OCI-LY7 (cell line): Measurements from ENCODE around the gene GRK6. TPM values are rescaled to one million over a fixed set of nuclear protein-coding genes. Genes with fewer than 3 reads are reported as not detected.

Source experiments
- BruUV-seq: library from RNA; stranded (reverse); fragments of 400-500 nt; replicated peaks from 2 replicates; lab custom pipeline; 2021; lab: Mats Ljungman, UMichigan
- CTCF ChIA-PET: fragments of 300-600 bp; sonication (Branson Sonifier 250); formaldehyde crosslinking; loops from one replicate; lab custom pipeline; 2022; ENCODE audit warnings: antibody characterized with exemption; ENCODE audit not compliant: unreplicated experiment; lab: Charles Lee
- POLR2A ChIA-PET: fragments of 300-600 bp; sonication (Branson Sonifier 250); formaldehyde crosslinking; loops from one replicate; lab custom pipeline; 2022; ENCODE audit warnings: antibody characterized with exemption; lab: Charles Lee
- DNase-seq: peaks from one replicate; pipeline ENCODE4 v3.0.0-alpha.2; 2015; ENCODE audit warnings: low spot score
- H2AFZ ChIP-seq: fragments of 200-600 bp; sonication (generic), shearing (Covaris generic); 2 replicates; pipeline ENCODE4 v1.6.1; 2014; ENCODE audit warnings: mild to moderate bottlenecking, antibody characterized with exemption, low read length, moderate library complexity
- H3K27ac ChIP-seq: fragments of 200-600 bp; sonication (generic); 2 replicates; pipeline ENCODE4 v1.5.1; 2014; ENCODE audit warnings: mixed run types, low read depth, mild to moderate bottlenecking, moderate library complexity, low read length, inconsistent platforms; ENCODE audit not compliant: poor library complexity, severe bottlenecking
- H3K36me3 ChIP-seq: fragments of 200-600 bp; sonication (generic); 2 replicates; pipeline ENCODE4 v1.6.1; 2014; ENCODE audit warnings: mild to moderate bottlenecking, antibody characterized with exemption, low read length, moderate library complexity, mixed read lengths; ENCODE audit not compliant: insufficient read depth
- H3K4me1 ChIP-seq: fragments of 200-600 bp; sonication (generic); 2 replicates; pipeline ENCODE4 v1.5.1; 2014; ENCODE audit warnings: mild to moderate bottlenecking, low read length; ENCODE audit not compliant: insufficient read depth, poor library complexity, severe bottlenecking
- H3K4me2 ChIP-seq: fragments of 200-600 bp; sonication (generic); 2 replicates; pipeline ENCODE4 v1.6.1; 2014; ENCODE audit warnings: mild to moderate bottlenecking, low read length
- H3K4me3 ChIP-seq: fragments of 200-600 bp; sonication (generic); 2 replicates; pipeline ENCODE4 v1.5.1; 2014; ENCODE audit warnings: mild to moderate bottlenecking, low read depth, low read length; ENCODE audit not compliant: poor library complexity, severe bottlenecking
- H3K79me2 ChIP-seq: fragments of 200-600 bp; sonication (generic); 2 replicates; pipeline ENCODE4 v1.6.1; 2016; ENCODE audit warnings: low read depth, mild to moderate bottlenecking, low read length, moderate library complexity, mixed read lengths; ENCODE audit not compliant: insufficient read depth
- H3K9me2 ChIP-seq: fragments of 200-600 bp; sonication (generic); 2 replicates; pipeline ENCODE4 v1.6.1; 2016; ENCODE audit warnings: mild to moderate bottlenecking, low read length, mixed read lengths; ENCODE audit not compliant: insufficient read depth
- H3K9me3 ChIP-seq: fragments of 200-600 bp; sonication (generic); 2 replicates; pipeline ENCODE4 v1.6.1; 2014; ENCODE audit warnings: mild to moderate bottlenecking, mixed run types, low read length, mixed read lengths
- H4K20me1 ChIP-seq: fragments of 200-600 bp; sonication (generic); 2 replicates; pipeline ENCODE4 v1.6.1; 2014; ENCODE audit warnings: mild to moderate bottlenecking, antibody characterized with exemption, low read length, moderate library complexity, mixed read lengths; ENCODE audit not compliant: insufficient read depth
- EZH2phosphoT487 ChIP-seq: fragments of 200-600 bp; sonication (generic); IDR thresholded peaks from 2 replicates; pipeline ENCODE4 v1.6.1; 2018; ENCODE audit warnings: low read depth, borderline replicate concordance, mild to moderate bottlenecking, mixed run types, antibody characterized with exemption, low read length, moderate library complexity, mixed read lengths
- intact Hi-C: fragments of 100-400 bp; cut with micrococcal nuclease; formaldehyde crosslinking; loops from one replicate; pipeline ENCODE4 v1.10.0; 2022; ENCODE audit not compliant: unreplicated experiment
- total RNA-seq, 2 experiments: library from RNA; depleted of rRNA in 1 of 2; stranded (reverse); fragments of >200 nt in 1 of 2; shearing (Covaris generic) in 1 of 2; gene quantifications; 2 replicates each; pipeline ENCODE4 v1.2.3, GENCODE V29; 2014 to 2022
- TF ChIP-seq, protein P1 (sequence below): fragments of 200-600 bp; sonication (generic); conservative IDR thresholded peaks from 2 replicates; pipeline ENCODE4 v1.5.1; 2014; ENCODE audit warnings: mild to moderate bottlenecking, antibody characterized with exemption, low read length, moderate library complexity, mixed read lengths

The GRK6 gene
- total RNA-seq, 2 experiments from 2014 or later: 46.2 to 99.4 TPM

GRCh38 chr5:177425801-177426565 is 493 bp upstream of the GRK6 start:
- Histone ChIP-seq H3K4me3 (peak overlapping the region; percentile 68), H3K36me3 (0 out of 2 replicates have a peak, but pooled peaks cover 7% of the 10 kb centered on the region), H3K9me3 (no peaks in the 10 kb centered on the region), H2AFZ (peak overlapping the region; percentile 64), H3K79me2 (peaks cover 31% of the 10 kb centered on the region), H3K9me2 (no peaks in the 10 kb centered on the region), H3K4me1 (peaks cover 49% of the 10 kb centered on the region), H3K4me2 (peak overlapping the region; percentile 76), H3K27ac (peak overlapping the region; percentile 62), H4K20me1 (no peaks in the 10 kb centered on the region)
- peak; percentile 100 for DNase-seq
- POLR2A ChIA-PET: interaction anchor here (0.5 to 2.5 kb wide), 12 partner anchors 9 to 289 kb away, joined by 3 to 10 read pairs (median 4); partner anchors contain the start of genes DOK3, F12 and LMAN2
- intact Hi-C loops: loop anchor here (1.0 to 5.0 kb wide), 6 partner anchors 23 to 424 kb away; no protein-coding TSS in a partner anchor
- no TSS peak for BruUV-seq
- CTCF ChIA-PET: interaction anchor here (0.5 to 1.7 kb wide), 8 partner anchors 16 to 690 kb away, joined by 3 to 8 read pairs (median 4); no protein-coding TSS in a partner anchor
- TF ChIP-seq EZH2phosphoT487: no peak
- TF ChIP-seq, protein P1, sequence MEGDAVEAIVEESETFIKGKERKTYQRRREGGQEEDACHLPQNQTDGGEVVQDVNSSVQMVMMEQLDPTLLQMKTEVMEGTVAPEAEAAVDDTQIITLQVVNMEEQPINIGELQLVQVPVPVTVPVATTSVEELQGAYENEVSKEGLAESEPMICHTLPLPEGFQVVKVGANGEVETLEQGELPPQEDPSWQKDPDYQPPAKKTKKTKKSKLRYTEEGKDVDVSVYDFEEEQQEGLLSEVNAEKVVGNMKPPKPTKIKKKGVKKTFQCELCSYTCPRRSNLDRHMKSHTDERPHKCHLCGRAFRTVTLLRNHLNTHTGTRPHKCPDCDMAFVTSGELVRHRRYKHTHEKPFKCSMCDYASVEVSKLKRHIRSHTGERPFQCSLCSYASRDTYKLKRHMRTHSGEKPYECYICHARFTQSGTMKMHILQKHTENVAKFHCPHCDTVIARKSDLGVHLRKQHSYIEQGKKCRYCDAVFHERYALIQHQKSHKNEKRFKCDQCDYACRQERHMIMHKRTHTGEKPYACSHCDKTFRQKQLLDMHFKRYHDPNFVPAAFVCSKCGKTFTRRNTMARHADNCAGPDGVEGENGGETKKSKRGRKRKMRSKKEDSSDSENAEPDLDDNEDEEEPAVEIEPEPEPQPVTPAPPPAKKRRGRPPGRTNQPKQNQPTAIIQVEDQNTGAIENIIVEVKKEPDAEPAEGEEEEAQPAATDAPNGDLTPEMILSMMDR: no peak

DNA sequence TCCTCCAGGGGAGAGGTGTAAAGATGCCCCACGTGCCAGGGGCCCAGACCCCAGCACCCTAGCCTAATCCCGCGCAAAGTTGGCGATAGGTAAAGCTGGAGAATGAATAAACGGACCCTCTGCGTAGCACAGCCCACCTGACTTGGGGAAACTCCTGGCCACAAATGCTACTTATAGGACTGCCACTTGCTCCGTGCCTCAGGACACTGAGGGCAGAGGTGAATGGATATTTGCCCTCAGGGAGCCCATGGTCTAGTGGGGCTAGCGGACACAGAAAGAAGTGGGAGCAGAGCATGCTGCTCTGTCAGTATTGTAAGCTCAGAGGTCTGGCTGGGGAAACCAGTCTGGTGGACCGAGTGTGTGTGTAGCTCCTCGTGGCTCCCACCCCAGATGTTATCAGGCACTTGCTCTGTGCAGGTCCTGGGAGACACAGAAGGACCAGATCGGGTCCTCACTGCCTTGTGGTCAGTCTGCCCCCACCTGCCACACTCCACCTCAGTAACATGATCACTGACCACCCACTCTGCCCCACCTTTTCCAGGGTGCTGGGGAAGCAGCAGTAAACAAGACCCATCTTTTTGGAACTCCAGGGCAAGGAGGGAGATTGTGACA is 841 bp downstream of the GRK6 start:
- Histone ChIP-seq H3K4me3 (peak overlapping the region; percentile 77), H3K4me2 (peak overlapping the region; percentile 98), H4K20me1 (peaks cover 4% of the 10 kb centered on the region), H3K4me1 (peaks cover 63% of the 10 kb centered on the region), H3K79me2 (peaks cover 31% of the 10 kb centered on the region), H2AFZ (no peak overlapping the region), H3K9me3 (no peaks in the 10 kb centered on the region), H3K36me3 (peaks cover 14% of the 10 kb centered on the region), H3K27ac (peak overlapping the region; percentile 87), H3K9me2 (no peaks in the 10 kb centered on the region)
- ChIA-PET POLR2A (interaction anchor here (0.6 to 2.5 kb wide), 11 partner anchors 9 to 82 kb away, joined by 3 to 10 read pairs (median 4); partner anchors contain the start of genes DOK3 and F12), CTCF (interaction anchor here (0.6 kb wide), 2 partner anchors 26 to 122 kb away, joined by 3 to 10 read pairs; no protein-coding TSS in a partner anchor)
- BruUV-seq: TSS peak; percentile 76
- peak; percentile 43 for DNase-seq
- no peak for TF ChIP-seq EZH2phosphoT487
- TF ChIP-seq, protein P1: no peak
- intact Hi-C loops: loop anchor here (5.0 kb wide), 1 partner anchor 425 kb away; no protein-coding TSS in a partner anchor
